ENCODE measurements around the gene SSC4D. TPM values are rescaled to one million over a fixed set of nuclear protein-coding genes. Genes with fewer than 3 reads are reported as not detected.
"Not testable (repeated sequence)": the region's sequence is repeated elsewhere in the genome, so short reads cannot be mapped to it uniquely, and the experiment has no call there.

Gene SSC4D
- total and polyA plus RNA-seq, 8 donors, result 0.37 to 0.80 TPM; not detected in 6

GRCh38 chr7:76392531-76393115, 16.9 kb downstream of the SSC4D start:
- 34 to 38% (median 36%) methylated on average over 12 of the region's 12 CpGs for WGBS, 5 donors
- H3K9me3 ChIP-seq, result no peaks in the 10 kb centered on the region
- no peaks in the 10 kb centered on the region for H3K27me3 ChIP-seq
- peak overlapping the region; percentile 83 to 93 (median 91) for H3K27ac ChIP-seq
- no peak for DNase-seq
- peak overlapping the region; percentile 69 to 80 (median 74) for H3K4me3 ChIP-seq
- TF ChIP-seq CTCF (IDR thresholded peaks at IDR 0.05) (no peak), EP300 (IDR thresholded peaks at IDR 0.05) (peak; percentile 23)
- intact Hi-C loops (cut with DNase I; ENCODE audit: low total_unique reads), result no loop called here
- no peaks in the 10 kb centered on the region for H3K36me3 ChIP-seq
- peaks cover 17 to 30% (median 27%) of the 10 kb centered on the region in 4 donors for H3K4me1 ChIP-seq

GRCh38 chr7:76390092-76390491, 19.4 kb downstream of the SSC4D start:
- no peak for DNase-seq
- peaks cover 7 to 17% (median 15%) of the 10 kb centered on the region in 4 donors for H3K4me1 ChIP-seq
- 94 to 100% (median 97%) methylated on average over 1 to 13 of the region's 13 CpGs for WGBS, 5 donors
- TF ChIP-seq POLR2A (IDR thresholded peaks at IDR 0.05) (no peak), CTCF (IDR thresholded peaks at IDR 0.05) (no peak), POLR2AphosphoS5 (IDR thresholded peaks at IDR 0.05) (no peak), EP300 (IDR thresholded peaks at IDR 0.05) (no peak)
- intact Hi-C loops (cut with DNase I; ENCODE audit: low total_unique reads), result no loop called here
- H3K9me3 ChIP-seq, result no peaks in the 10 kb centered on the region
- H3K27me3 ChIP-seq, result no peaks in the 10 kb centered on the region
- H3K27ac ChIP-seq, result no peak overlapping the region
- H3K4me3 ChIP-seq, result no peak overlapping the region
- no peaks in the 10 kb centered on the region for H3K36me3 ChIP-seq

GRCh38 chr7:76387789-76388188, 21.7 kb downstream of the SSC4D start:
- intact Hi-C loops (cut with DNase I; ENCODE audit: low total_unique reads); DNase-seq; H3K4me3 ChIP-seq; H3K4me1 ChIP-seq; H3K27ac ChIP-seq; H3K36me3 ChIP-seq; H3K27me3 ChIP-seq; H3K9me3 ChIP-seq: not testable (repeated sequence)
- WGBS, 5 donors, result 90 to 94% (median 92%) methylated on average over 6 of the region's 6 CpGs

GRCh38 chr7:76386691-76387260, 22.7 kb downstream of the SSC4D start:
- 74 to 87% (median 83%) methylated on average over 10 to 11 of the region's 11 CpGs for WGBS, 5 donors
- Histone ChIP-seq H3K27me3 (no peaks in the 10 kb centered on the region), H3K27ac (no peak overlapping the region), H3K4me3 (no peak overlapping the region), H3K36me3 (no peaks in the 10 kb centered on the region), H3K4me1 (peaks cover 0 to 3% (median 0%) of the 10 kb centered on the region in 4 donors), H3K9me3 (no peaks in the 10 kb centered on the region)
- TF ChIP-seq CTCF (IDR thresholded peaks at IDR 0.05) (no peak), POLR2A (IDR thresholded peaks at IDR 0.05) (no peak), EP300 (IDR thresholded peaks at IDR 0.05) (no peak), POLR2AphosphoS5 (IDR thresholded peaks at IDR 0.05) (no peak)
- DNase-seq, result no peak
- intact Hi-C loops (cut with DNase I; ENCODE audit: low total_unique reads), result no loop called here
